K562 (cell line): Measurements from ENCODE around the gene IER3IP1. TPM values are rescaled to one million over a fixed set of nuclear protein-coding genes. Genes with fewer than 3 reads are reported as not detected.

Experiments
- ATF1 ChIP-seq, 2 experiments: fragments of 450-650 bp in 1 of 2; IDR thresholded peaks; 2 replicates each; pipeline ENCODE4 v1.6.1; 2016; ENCODE audit warnings: missing compliant biosample characterization in 1 of 2, missing genetic modification characterization in 1 of 2
- BHLHE40 ChIP-seq: IDR thresholded peaks from 2 replicates; pipeline ENCODE4 v1.6.1; 2011; ENCODE audit warnings: low read length, improper control_type of control experiment
- C11orf30 ChIP-seq: fragments of 450-650 bp; IDR thresholded peaks from 2 replicates; pipeline ENCODE4 v1.6.1; 2016; ENCODE audit warnings: low read depth, mild to moderate bottlenecking
- CEBPG ChIP-seq, 3 experiments: fragments of 200-800 bp in 1 of 3; sonication (Bioruptor generic) in 1 of 3; sonication (generic) in 1 of 3; formaldehyde crosslinking in 1 of 3; IDR thresholded peaks in 2 of 3; conservative IDR thresholded peaks in 1 of 3; 2 replicates each; pipeline versions ENCODE4 v1.6.1 to v1.8.0; 2016 to 2022; ENCODE audit warnings: missing compliant biosample characterization in 2 of 3, missing genetic modification characterization in 2 of 3, mild to moderate bottlenecking in 1 of 3, missing genetic modification reagents in 1 of 3
- CXXC5 ChIP-seq: fragments of 250-450 bp; sonication (Bioruptor Pico); IDR thresholded peaks from 2 replicates; pipeline ENCODE4 v1.8.0; 2022; ENCODE audit warnings: inconsistent platforms, mild to moderate bottlenecking, moderate library complexity
- HDAC1 ChIP-seq, 2 experiments: fragments of 450-650 bp; IDR thresholded peaks; 2 replicates each; pipeline ENCODE4 v1.6.1; 2016 to 2017; ENCODE audit warnings: inconsistent platforms in 1 of 2, mild to moderate bottlenecking in 1 of 2, moderate library complexity in 1 of 2
- KDM5B ChIP-seq: fragments of 200-600 bp; sonication (generic); IDR thresholded peaks from 2 replicates; pipeline ENCODE4 v1.6.1; 2012; ENCODE audit warnings: low read depth, mild to moderate bottlenecking, moderate library complexity, low read length, control low read depth, inconsistent platforms; ENCODE audit not compliant: insufficient replicate concordance
- MAZ ChIP-seq, 2 experiments: fragments of 450-650 bp in 1 of 2; sonication (generic) in 1 of 2; formaldehyde crosslinking; IDR thresholded peaks in 1 of 2; conservative IDR thresholded peaks in 1 of 2; 2 replicates each; pipeline versions ENCODE4 v1.4.0 to v1.5.0; 2020; ENCODE audit warnings: mild to moderate bottlenecking in 1 of 2, missing genetic modification reagents in 1 of 2
- NBN ChIP-seq: fragments of 450-650 bp; IDR thresholded peaks from 2 replicates; pipeline ENCODE4 v1.6.1; 2016; ENCODE audit warnings: low read depth, mild to moderate bottlenecking
- PHF21A ChIP-seq: fragments of 450-650 bp; IDR thresholded peaks from 2 replicates; pipeline ENCODE4 v1.6.1; 2017; ENCODE audit warnings: low read depth, borderline replicate concordance
- PML ChIP-seq: IDR thresholded peaks from 2 replicates; pipeline ENCODE4 v1.6.1; 2012; ENCODE audit warnings: low read length, inconsistent platforms
- POLR2G ChIP-seq: fragments of 200-400 bp; formaldehyde crosslinking; IDR thresholded peaks from 2 replicates; pipeline ENCODE4 v1.6.1; 2017; ENCODE audit warnings: low read depth, mild to moderate bottlenecking, antibody characterized with exemption, low read length, moderate library complexity
- POU5F1 ChIP-seq: fragments of 150-350 bp; IDR thresholded peaks from 2 replicates; pipeline ENCODE4 v1.6.1; 2014; ENCODE audit warnings: borderline replicate concordance, low read length, low read depth, mild to moderate bottlenecking; ENCODE audit not compliant: partially characterized antibody
- PYGO2 ChIP-seq: fragments of 450-650 bp; IDR thresholded peaks from 2 replicates; pipeline ENCODE4 v1.6.1; 2016; ENCODE audit warnings: mild to moderate bottlenecking, missing genetic modification characterization, moderate library complexity, missing compliant biosample characterization
- RBFOX2 ChIP-seq: fragments of 200-400 bp; formaldehyde crosslinking; IDR thresholded peaks from 2 replicates; pipeline ENCODE4 v1.6.1; 2017; ENCODE audit warnings: low read depth, mild to moderate bottlenecking, low read length, moderate library complexity
- RCOR1 ChIP-seq, 2 experiments: IDR thresholded peaks; 2 replicates each; pipeline ENCODE4 v1.6.1; 2012; ENCODE audit warnings: low read depth in 2 of 2, low read length in 2 of 2, borderline replicate concordance in 1 of 2, improper control_type of control experiment in 1 of 2
- SAP30 ChIP-seq: fragments of 200-600 bp; sonication (generic); IDR thresholded peaks from 2 replicates; pipeline ENCODE4 v1.6.1; 2012; ENCODE audit warnings: borderline replicate concordance, low read depth, mild to moderate bottlenecking, moderate library complexity, low read length, control low read depth, inconsistent platforms; ENCODE audit not compliant: insufficient read depth, poor library complexity, severe bottlenecking
- SMAD4 ChIP-seq: fragments of 250-450 bp; sonication (Bioruptor Pico); conservative IDR thresholded peaks from 2 replicates; pipeline ENCODE4 v1.8.0; 2021; ENCODE audit warnings: inconsistent platforms, mild to moderate bottlenecking, moderate library complexity
- SUPT5H ChIP-seq: fragments of 450-650 bp; IDR thresholded peaks from 2 replicates; pipeline ENCODE4 v1.6.1; 2016
- TAF1 ChIP-seq: IDR thresholded peaks from 2 replicates; pipeline ENCODE4 v1.6.1; 2011; ENCODE audit warnings: mild to moderate bottlenecking, low read length, moderate library complexity; ENCODE audit not compliant: insufficient read depth, control insufficient read depth, severe bottlenecking; ENCODE audit errors: extremely low read depth
- TAF9B ChIP-seq: fragments of 450-650 bp; IDR thresholded peaks from 2 replicates; pipeline ENCODE4 v1.6.1; 2018; ENCODE audit warnings: mild to moderate bottlenecking; ENCODE audit not compliant: partially characterized antibody
- ZFX ChIP-seq: sonication (generic); formaldehyde crosslinking; IDR thresholded peaks from 2 replicates; pipeline ENCODE4 v1.8.0; 2022; ENCODE audit warnings: mild to moderate bottlenecking, missing genetic modification reagents, moderate library complexity
- ZNF232 ChIP-seq: sonication (generic); formaldehyde crosslinking; IDR thresholded peaks from 2 replicates; pipeline ENCODE4 v1.8.0; 2022; ENCODE audit warnings: mild to moderate bottlenecking, missing genetic modification reagents
- ZNF239 ChIP-seq: fragments of 250-450 bp; sonication (Bioruptor Pico); IDR thresholded peaks from 2 replicates; pipeline ENCODE4 v1.4.0; 2020; ENCODE audit warnings: mild to moderate bottlenecking
- ZNF668 ChIP-seq: fragments of 250-450 bp; sonication (Bioruptor Pico); IDR thresholded peaks from 2 replicates; pipeline ENCODE4 v1.8.0; 2022; ENCODE audit warnings: mild to moderate bottlenecking, inconsistent platforms
- polyA plus RNA-seq, 8 experiments: library from polyadenylated mRNA; depleted of rRNA in 4 of 8; stranded (reverse) in 5 of 8; unstranded in 3 of 8; fragments of >200 nt; fragmentation: Nextera tagmentation in 2 of 8; fragmentation: Illumina TruSeq in 1 of 8; extraction: Ambion mirVana in 2 of 8; extraction: Trizol in 1 of 8; gene quantifications; 2 replicates each; pipeline versions ENCODE4 v1.2.1 to v1.2.3, GENCODE V29; 2011 to 2014; ENCODE audit warnings: inconsistent platforms in 1 of 8, missing spikeins in 1 of 8
- total RNA-seq, 7 experiments: library from RNA; depleted of rRNA in 6 of 7; stranded (reverse); fragments of >200 nt in 6 of 7; fragmentation: Illumina TruSeq in 2 of 7; extraction: Trizol in 2 of 7; gene quantifications; 2 replicates each; pipeline versions ENCODE4 v1.2.1 to v1.2.3, GENCODE V29; 2011 to 2021; ENCODE audit warnings: low replicate concordance in 1 of 7
- TF ChIP-seq, protein P1 (sequence below): fragments of 450-650 bp; IDR thresholded peaks from 2 replicates; pipeline ENCODE4 v1.6.1; 2014; ENCODE audit warnings: low read depth, mild to moderate bottlenecking, moderate library complexity, borderline replicate concordance

Gene IER3IP1
- total and polyA plus RNA-seq, 9 of the 15 experiments (the other 6 are each of a cell fraction or from before 2014, with no cell fraction given): 9.0 to 38.2 (median 19.9) TPM

DNA sequence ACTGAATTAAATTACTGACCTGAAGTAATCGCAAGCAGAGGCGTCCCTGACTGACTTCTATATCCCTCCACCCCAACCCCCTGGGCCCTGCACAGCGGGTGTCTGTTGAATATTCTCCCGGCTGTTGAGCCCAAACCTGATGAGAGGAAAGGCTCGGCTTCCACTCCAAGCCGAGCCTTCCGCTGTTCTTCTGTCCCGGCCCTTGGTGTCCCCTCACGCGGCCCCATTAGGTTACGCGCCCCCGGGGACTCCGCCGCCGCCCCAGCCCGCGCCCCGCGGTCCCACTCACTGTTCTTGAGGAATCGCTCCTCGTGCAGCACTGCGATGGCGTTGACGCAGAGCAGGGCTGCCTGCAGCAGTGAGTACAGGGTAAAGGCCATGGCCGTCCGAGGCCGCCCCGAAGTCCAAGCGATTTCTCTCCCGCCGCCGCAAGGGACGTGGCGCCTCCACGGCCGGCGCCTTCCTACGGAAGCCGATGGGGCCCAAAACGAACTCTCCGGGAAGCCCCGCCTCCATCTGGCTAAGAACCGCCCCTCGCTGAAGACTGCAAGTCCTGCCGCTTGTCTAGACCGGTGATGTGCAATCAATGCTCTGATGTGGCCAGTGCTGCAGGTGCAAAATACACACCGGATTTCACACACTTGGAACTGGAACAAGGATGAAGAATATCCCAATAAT is at the start of gene IER3IP1 (continued):
- TF ChIP-seq PYGO2 (tag): no peak
- no peak for TF ChIP-seq BHLHE40
- peak; percentile 29 for TF ChIP-seq TAF9B
- TF ChIP-seq NBN: 0 out of 2 replicates have a peak, but pooled peaks have one; percentile 33
- peak; percentile 46 for TF ChIP-seq SAP30
- peak; percentile 88 for TF ChIP-seq ZNF239
- peak; percentile 81 for TF ChIP-seq CXXC5 (CRISPR knock-in tag)
- TF ChIP-seq PML: peak; percentile 25; the same call in 1 of the 2 replicates
- peak; percentile 56 for TF ChIP-seq POU5F1
- no peak for TF ChIP-seq ZNF668 (CRISPR knock-in tag)
- peak; percentile 87 for TF ChIP-seq RBFOX2
- peak; percentile 27 to 46; a peak in 2 of 4 replicates for TF ChIP-seq MAZ (CRISPR knock-in tag; conservative IDR thresholded peaks at IDR 0.05 in 1 of 2, IDR thresholded peaks at IDR 0.05 in 1 of 2)
- peak in 1 of 2 experiments; percentile 60; a peak in 2 of 4 replicates for TF ChIP-seq HDAC1 (IDR thresholded peaks at IDR 0.05)
- TF ChIP-seq POLR2G: peak; percentile 90
- peak in 1 of 2 experiments; percentile 22; a peak in 1 of 4 replicates for TF ChIP-seq RCOR1 (IDR thresholded peaks at IDR 0.05; ENCODE audit: borderline replicate concordance in 1 of 2, low read depth in 2 of 2, low read length in 2 of 2)
- peak; percentile 85 for TF ChIP-seq KDM5B
- no peak for TF ChIP-seq PHF21A
- peak; percentile 49 for TF ChIP-seq TAF1
- TF ChIP-seq ATF1 (CRISPR knock-in tag; IDR thresholded peaks at IDR 0.05): no peak
- 0 out of 2 replicates have a peak, but pooled peaks have one; percentile 20 for TF ChIP-seq ATF1 (tag; IDR thresholded peaks at IDR 0.05)
- peak; percentile 77 for TF ChIP-seq SUPT5H
- TF ChIP-seq CEBPG (CRISPR knock-in tag; IDR thresholded peaks at IDR 0.05): no peak
- no peak for TF ChIP-seq CEBPG (tag; conservative IDR thresholded peaks at IDR 0.05 in 1 of 2, IDR thresholded peaks at IDR 0.05 in 1 of 2)
- TF ChIP-seq C11orf30: 0 out of 2 replicates have a peak, but pooled peaks have one; percentile 17
- TF ChIP-seq, protein P1, sequence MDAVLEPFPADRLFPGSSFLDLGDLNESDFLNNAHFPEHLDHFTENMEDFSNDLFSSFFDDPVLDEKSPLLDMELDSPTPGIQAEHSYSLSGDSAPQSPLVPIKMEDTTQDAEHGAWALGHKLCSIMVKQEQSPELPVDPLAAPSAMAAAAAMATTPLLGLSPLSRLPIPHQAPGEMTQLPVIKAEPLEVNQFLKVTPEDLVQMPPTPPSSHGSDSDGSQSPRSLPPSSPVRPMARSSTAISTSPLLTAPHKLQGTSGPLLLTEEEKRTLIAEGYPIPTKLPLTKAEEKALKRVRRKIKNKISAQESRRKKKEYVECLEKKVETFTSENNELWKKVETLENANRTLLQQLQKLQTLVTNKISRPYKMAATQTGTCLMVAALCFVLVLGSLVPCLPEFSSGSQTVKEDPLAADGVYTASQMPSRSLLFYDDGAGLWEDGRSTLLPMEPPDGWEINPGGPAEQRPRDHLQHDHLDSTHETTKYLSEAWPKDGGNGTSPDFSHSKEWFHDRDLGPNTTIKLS: peak; percentile 94
- TF ChIP-seq SMAD4 (CRISPR knock-in tag): peak; percentile 44; the same call in 1 of the 2 replicates
- peak; percentile 81 for TF ChIP-seq ZFX (CRISPR knock-in tag)
- TF ChIP-seq ZNF232 (CRISPR knock-in tag): peak; percentile 26; the same call in 1 of the 2 replicates
